ENCODE data around the gene IL1RAPL2.
"Not testable (repeated sequence)": the region's sequence is repeated elsewhere in the genome, so short reads cannot be mapped to it uniquely, and the experiment has no call there.

IL1RAPL2 gene

DNA sequence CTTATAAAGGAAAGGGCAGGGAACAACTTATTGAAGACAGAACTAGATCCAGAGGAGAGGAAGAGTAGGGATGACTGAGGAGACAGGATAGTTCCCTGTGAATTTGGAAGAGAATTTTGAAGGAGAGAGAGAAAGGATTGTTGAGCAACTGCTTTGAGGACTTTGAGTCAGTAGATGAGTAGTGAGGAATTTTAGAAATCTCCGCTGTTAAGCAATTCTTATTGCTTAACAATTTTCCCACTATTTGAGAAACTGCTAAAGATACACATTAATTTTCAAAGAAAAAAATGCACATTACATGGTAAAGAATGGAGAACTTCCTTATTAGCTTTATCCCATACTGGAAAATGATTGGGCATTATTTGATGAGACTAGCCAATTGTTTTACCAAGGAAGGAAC lies 1140.0 kb downstream of the IL1RAPL2 start:
- no peak for DNase-seq (ENCODE audit: low read depth)

DNA sequence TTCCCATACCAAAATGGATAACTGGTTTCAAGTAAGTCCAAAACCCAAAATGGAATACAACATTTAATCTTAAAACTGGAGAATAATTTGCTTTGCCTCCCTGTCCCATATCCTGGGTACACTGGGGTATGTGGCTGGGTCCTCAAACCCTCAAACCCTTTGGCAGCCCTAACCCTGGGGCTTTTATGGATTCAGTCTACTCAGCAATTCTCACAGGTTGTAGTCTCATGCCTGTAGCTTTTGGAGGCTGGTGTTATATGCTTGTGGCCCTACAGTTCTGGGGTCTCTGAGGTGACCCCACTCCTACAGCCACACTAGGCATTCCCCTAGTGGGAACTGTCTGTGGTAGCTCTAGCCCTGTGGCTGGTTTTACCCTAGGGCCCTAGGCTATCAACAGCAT lies 1145.8 kb downstream of the IL1RAPL2 start:
- no peak for DNase-seq (ENCODE audit: low read depth)

DNA sequence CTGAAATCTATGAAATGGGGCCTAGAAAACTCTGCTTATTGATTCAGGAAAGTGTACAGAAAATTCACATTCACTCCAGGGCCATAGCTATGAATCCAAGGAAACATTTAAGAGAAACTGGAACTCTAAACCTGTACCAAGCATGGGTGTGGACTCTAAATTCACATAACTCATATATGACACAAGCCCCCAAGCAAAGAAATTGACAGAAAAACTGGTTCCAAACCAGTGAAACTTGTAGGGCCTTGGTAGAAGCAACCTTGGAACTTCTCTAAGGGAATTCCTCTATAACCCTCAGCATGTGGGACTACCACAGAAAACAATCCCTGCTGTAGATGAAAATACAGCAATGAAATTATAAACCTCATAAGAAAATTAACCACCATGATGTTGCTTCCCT lies 1149.7 kb downstream of the IL1RAPL2 start:
- DNase-seq (ENCODE audit: low read depth): no peak

DNA sequence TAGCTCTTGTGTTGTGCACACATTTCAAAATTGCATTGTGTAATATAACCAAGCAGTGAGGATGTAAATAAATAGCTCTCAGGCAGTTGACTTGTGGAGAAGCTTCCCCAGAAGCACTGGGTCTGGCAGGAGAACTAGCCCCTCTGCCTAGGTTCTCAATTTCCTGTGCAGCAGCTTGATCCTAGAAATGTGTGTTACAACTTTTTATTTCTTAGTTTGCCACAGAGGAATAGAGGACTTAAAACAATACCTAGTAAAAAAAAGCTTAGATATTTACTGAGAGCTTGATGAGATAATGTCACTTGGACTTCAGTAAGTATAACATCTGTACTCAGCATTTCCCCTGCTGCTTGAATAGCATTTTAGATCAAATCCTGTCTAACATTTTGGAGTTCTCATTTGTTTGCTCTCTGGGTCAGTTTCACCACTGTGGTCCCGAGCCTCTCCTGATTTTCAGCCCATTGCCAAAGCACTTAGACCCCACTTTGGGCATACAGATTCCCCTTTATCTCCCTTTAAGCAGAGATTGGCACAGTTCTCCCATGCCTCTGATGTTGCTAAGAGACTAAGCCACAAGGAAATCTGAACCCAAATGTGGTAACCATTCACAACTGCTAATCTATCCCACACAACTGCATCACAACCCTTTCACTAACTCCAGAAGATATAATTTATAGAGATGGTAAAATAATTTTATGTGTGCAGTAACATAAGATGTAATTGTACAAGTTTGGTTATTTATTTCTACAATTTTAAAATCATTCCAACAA lies 1158.2 kb downstream of the IL1RAPL2 start:
- DNase-seq (ENCODE audit: low read depth): no peak

DNA sequence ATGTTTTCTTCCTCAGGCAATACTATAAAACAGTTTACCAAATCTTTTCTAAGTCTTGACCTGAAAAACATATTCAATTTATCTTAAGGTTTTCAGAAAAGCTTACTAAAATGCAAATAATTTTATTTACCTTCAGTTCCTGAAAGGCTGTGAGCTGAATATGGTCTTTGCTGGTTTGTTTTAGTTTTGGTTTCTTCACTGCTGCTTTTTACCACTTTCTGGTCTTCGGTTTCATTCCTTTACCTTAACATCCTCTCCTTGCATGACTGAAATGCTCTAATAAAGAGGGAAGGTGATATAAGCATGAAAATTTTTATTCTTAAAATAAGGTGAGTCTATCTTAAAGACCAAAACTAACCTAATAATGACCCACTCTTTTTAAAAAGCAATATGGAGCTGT lies 1159.2 kb downstream of the IL1RAPL2 start:
- no peak for DNase-seq (ENCODE audit: low read depth)

DNA sequence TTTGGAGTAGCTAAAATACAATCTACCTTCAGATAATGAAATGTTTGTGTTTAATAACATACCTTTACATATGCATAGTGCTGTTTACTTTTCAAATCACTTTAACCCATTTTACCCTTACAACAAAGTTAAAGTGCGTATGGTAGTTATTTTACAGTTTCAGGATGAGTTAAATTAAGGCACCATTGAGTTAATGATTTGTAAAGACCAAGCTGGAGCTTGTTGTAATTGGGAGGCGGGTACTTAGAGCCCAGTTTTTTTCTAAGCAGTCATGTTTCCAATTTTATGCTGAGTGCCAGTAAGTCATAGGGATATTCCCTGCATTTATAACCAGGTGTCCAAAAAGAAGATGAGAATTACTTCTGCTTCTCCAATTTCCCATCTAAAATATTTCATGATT lies 1172.2 kb downstream of the IL1RAPL2 start:
- DNase-seq (ENCODE audit: low read depth): no peak

DNA sequence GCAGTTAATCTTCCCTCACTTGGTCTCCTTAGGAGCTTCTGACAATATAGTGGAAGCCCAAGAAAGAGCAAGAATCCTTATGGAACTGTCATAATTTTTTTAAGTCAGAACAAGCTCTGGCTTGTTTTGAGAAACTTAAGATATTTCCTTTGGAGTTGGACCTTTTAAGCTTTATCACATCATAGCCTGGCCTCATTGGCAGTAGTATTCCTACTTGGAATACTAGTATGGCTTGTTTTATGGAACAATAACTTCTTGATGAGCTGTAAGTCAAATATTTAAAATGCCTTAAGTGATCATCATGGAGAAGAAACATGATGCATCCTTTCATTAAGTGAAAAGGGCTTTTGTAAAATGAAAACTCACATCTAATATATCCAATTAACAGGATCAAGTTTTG lies 1178.3 kb downstream of the IL1RAPL2 start:
- DNase-seq (ENCODE audit: low read depth): no peak

DNA sequence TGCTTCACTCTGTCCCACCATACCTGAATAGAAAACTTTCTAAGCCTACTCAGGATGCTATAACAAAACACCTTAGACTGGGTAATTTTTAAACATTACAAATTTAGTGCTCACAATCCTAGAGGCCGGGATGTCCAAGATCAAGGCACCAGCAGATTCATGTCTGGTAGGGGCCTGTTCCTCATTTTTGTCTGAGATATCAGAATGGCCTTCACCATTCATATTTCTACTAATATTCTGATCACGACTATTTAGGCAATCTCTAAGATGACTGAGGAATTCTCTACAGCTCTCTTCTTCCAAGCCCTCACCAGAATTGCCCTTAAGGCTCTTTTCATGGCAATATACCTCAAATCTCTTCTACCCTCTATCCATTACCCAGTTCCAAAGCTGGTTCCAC lies 1178.9 kb downstream of the IL1RAPL2 start:
- no peak for DNase-seq (ENCODE audit: low read depth)

DNA sequence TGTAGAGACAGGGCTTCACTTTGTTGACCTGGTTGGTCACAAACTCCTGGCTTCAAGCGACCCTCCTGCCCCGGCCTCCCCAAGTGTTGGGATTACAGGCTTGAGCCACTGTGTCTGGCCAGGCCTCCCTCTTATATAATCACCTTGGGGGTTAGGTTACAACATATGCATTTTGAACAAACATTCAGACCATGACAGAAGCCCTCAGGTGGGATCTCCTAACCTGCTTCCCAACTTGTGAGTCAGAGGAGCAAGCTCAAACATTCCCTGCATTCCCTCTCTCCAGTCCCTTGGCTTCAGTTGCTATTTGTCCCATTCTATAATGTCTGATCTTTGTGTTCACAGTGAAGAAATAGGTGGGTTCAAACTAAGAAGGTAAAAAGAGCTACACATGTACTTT lies 1179.9 kb downstream of the IL1RAPL2 start:
- DNase-seq (ENCODE audit: low read depth): no peak

DNA sequence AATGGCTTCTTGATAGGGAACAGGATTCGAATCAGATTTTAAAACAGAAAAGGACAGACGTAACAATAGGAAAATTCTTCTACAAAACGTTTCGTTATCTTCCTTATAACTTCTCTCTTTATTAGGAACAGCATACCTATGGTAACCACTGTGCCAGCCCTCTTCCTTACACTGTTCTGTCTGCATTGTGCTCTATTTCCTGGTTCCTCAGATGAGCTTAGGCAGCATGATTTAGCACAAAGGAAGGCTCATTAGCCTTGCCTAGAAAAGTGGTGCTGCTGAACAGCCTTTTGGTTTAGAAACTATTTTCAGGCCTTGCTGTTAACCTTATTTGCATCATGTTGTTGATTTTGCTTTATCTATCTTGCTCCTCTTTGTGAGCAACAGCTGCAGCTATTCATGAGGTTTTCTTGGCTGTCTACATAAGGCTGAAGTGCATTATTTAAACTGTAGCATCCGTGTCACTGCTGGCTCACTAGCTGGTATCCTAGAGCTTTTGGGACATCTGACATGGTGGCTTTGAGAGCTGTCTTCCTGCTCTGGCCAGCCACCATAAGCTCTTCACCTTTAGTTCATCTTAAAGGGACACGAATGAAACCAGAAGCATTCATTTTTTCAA lies 1186.4 kb downstream of the IL1RAPL2 start:
- no peak for DNase-seq (ENCODE audit: low read depth)

DNA sequence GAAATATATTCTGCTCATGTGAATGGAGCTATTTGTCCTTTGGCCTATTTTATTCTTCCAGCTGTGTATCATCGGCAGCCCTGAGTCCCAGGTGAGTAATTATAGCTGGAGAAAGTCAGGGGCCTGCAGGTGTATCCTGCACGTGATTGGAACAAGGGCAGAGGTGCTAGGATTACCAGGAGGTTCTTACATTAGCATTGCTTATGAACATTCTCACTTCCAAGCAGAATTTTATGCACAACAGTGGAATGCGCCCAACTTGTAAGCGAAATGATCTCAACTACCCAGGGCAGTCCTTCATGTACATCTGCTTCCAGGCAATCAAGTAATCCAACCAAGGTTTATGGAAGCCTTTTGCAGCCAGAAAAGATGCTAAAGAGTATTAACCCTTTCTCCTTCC lies 1187.4 kb downstream of the IL1RAPL2 start:
- no peak for DNase-seq (ENCODE audit: low read depth)

DNA sequence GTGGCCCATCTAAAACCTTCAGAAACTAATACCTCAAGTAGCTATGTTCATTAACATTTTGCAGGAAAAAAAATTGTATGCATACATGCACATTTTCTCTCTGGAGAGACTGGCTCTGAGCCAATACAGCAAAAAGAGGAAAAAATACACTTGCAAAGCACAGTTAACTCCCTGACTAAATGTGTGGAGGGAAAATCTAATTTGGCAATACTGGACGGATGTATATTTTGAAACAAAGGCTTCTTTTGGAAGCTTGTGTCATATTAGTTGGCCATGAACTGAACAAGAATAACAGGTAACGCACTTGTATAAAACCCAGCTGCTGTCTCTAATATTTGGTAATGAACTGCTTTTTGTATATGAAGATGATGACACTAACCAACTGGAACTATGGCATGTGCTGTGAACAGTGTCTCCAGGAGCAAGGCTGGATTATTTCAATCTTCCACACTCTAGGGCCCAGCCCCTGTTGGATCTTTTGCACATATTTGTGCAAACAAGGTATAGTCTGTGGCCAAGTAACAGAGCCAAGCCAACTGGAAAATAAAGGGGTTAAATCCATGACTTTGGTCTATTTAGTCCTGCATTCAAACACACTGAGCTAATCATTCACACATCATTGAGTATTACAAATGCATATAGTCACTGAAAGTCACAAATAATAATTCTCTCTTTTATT lies 1188.4 kb downstream of the IL1RAPL2 start:
- no peak for DNase-seq (ENCODE audit: low read depth)

DNA sequence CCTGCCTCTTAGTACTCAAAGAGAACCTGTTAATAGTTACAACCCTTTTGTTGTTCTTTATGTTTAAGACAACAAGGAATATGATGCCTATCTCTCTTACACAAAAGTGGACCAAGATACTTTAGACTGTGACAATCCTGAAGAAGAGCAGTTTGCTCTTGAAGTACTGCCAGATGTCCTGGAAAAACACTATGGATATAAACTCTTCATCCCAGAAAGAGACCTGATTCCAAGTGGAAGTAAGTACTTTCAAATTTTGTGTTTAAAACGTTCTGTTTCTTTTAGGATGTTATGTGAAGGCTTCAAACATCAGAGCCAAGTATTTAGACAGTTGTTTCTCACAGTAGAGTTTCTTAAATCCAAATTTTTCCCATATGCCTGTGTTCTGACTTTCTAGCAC lies 1189.1 kb downstream of the IL1RAPL2 start:
- DNase-seq (ENCODE audit: low read depth): no peak

DNA sequence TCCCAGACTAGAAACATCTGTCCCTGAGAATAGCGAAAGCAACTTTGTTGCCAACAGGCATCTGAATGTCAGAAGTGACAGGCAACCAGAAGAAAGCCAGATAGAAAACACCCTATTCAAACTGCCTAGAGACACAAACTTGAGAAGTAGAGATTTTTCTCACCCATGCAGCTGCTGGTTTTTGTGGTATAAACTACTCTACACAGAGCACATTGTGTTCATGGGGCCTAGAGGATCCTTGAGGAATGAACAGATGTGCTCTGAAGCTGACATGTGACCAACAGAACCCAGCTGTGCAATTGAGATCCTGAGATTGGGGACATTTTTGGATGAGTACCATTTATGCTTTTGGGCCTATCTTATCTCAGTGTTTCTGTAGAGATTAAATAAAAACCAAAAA lies 1192.8 kb downstream of the IL1RAPL2 start:
- DNase-seq (ENCODE audit: low read depth): no peak

DNA sequence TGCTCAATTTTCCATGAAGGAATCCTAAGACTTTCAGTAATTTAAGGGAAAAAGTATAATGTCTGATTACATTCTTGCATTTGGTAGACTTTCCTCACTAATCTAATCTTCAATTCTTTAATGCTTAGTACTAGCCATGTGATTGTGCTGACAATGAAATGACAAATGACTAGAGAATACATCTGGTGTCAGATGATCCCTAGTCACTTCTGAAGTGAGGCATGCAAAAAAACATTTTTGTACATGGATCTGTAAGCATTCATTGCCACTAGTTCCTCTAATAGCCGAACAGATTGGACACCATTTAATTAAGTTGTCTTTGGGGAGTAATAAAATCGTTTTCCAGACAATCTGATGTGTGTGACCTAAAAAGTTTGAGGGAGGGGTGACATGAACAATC lies 1193.6 kb downstream of the IL1RAPL2 start:
- DNase-seq (ENCODE audit: low read depth): no peak

DNA sequence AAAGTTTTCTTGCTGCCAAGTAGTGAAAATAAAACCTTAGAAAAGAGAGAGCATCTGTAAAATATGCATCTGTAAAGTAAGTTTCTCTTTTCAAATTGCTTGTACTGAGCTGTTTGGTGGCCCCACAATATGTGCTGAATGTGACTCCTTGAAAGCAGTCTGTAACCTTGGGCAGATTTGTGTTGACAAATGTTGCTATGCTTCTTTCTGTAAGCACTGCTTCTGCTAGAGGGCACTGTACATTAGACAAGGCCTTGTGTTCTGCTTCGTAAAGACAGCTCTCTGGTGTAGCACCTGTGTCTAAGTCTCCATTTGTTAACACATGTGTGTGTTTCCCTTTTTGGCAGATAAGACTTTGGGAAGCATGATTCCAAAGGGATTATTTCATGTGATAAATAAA lies 1199.7 kb downstream of the IL1RAPL2 start:
- no peak for DNase-seq (ENCODE audit: low read depth)

DNA sequence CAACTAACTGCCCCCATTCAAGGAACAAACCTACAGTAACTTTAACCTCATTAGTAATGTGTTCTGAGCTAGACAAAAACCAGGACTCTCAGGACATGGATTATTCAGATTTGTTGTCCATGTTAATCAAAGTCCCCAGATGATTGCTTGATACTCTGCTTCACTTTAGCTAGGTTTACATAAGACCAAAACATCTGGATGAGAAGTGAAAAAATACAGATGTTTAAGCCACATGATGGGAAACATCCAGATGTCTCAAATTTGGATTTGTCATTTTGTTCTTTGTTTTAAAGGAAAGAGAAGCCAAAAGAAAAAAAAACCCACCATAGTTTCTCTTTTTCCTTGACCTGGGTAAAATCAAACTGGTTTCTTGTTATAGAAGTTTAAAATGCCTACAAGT lies 1207.8 kb downstream of the IL1RAPL2 start:
- no peak for DNase-seq (ENCODE audit: low read depth)

DNA sequence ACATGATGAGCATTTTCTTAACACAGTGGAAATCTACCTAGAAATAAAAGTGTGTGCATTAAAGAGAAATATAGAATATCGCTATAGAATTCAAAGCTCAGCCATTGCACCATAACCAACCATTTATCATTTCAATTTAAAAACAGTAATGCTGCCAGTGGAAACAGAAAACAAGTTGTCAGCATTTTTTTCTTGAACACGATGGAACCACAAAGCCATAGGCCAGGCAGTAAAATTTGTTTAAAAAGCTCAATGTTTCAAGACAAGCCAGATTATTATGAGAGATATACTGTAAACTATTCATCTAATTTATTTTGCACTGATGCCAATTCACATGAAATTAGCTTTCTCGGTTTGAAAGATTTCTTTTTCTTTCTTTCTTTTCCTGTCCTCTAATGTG lies 1209.7 kb downstream of the IL1RAPL2 start:
- no peak for DNase-seq (ENCODE audit: low read depth)

DNA sequence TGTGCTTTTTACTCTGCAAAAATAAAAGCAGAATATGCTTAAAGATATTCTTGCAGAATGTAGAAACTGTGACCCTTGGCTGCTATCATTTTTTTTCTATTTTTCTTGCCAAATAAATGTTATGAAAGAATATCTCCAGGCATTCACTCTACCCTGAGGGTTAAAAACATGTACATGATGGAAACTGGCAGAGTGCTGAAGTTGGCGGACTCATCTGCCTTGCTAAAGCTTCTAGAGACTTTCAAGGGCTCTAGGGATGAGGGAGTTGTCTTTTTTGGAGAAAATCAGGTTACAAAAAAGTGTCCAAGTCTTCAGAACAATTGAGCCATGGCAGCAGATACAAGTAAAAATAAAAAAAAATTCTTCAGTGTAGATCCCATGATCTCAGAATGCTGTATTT lies 1215.8 kb downstream of the IL1RAPL2 start:
- no peak for DNase-seq (ENCODE audit: low read depth)

DNA sequence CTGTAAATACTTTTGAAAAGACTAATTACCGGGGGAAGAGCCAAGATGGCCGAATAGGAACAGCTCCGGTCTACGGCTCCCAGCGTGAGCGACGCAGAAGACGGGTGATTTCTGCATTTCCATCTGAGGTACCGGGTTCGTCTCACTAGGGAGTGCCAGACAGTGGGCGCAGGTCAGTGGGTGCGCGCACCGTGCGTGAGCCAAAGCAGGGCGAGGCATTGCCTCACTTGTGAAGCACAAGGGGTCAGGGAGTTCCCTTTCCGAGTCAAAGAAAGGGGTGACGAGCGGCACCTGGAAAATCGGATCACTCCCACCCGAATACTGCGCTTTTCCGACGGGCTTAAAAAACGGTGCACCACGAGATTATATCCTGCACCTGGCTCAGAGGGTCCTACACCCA lies 1230.9 kb downstream of the IL1RAPL2 start:
- DNase-seq (ENCODE audit: low read depth): not testable (repeated sequence)

DNA sequence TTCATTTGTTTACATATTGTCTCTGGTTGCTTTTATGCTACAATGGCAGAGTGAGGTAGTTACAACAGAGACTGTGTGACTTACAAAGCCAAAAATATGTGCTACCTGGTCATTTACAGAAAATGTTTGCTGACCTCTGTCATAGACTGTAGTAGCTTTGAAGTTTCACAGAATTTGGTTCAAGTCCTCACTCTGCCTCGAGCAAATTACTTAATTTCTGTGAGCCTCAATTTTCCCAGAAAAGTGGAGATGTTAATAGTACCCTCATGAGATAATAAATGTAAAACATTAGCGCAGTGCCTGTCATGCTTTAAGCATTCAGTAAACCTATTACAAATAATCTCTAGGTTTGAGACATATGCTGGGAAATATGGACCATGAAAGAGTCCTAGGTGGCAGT lies 1237.9 kb downstream of the IL1RAPL2 start:
- DNase-seq (ENCODE audit: low read depth): no peak

DNA sequence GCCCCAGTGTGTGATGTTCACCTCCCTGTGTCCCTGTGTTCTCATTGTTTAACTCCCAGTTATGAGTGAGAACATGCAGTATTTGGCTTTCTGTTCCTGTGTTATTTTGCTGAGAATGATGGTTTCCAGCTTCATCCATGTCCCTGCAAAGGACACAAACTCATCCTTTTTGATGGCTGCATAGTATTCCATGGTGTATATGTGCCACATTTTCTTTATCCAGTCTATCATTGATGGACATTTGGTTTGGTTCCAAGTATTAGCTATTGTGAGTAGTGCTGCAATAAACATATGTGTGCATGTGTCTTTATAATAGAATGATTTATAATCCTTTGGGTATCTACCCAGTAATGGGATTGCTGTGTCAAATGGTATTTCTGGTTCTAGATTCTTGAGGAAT lies 1239.7 kb downstream of the IL1RAPL2 start:
- not testable (repeated sequence) for DNase-seq (ENCODE audit: low read depth)

DNA sequence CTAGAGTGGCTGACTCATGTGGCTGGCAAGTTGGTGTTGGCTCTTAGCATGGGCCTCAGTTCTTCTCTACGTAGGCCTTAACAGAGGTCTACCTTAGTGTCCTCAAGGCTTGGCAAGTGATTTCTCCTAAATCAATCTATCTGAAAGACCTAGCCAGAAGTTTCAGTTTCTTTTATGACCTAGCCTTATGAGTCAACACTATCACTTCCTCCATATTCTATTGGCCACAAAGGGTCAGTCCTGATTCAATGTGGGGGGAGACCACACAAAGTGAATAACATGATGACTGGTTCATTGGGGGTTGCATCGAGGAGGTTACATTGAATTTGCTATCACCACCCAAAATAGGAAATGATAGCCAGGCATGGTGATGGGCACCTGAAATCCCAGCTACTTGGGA lies 1250.5 kb downstream of the IL1RAPL2 start:
- DNase-seq (ENCODE audit: low read depth): no peak

Measured in stimulated activated CD8-positive, alpha-beta memory T cell treated with anti-CD3 and anti-CD28 coated beads, Interleukin-15, amount 100 ng/mL, for 24 hours (primary cell).